SH-SY5Y (cell line): Measurements from ENCODE around the gene P2RX4.

Experiments
- GATA2 ChIP-seq: IDR thresholded peaks from 2 replicates; pipeline ENCODE4 v1.6.1; 2011; ENCODE audit warnings: mild to moderate bottlenecking, low read depth, low read length
- GATA3 ChIP-seq: IDR thresholded peaks from 2 replicates; pipeline ENCODE4 v1.6.1; 2011; ENCODE audit warnings: low read depth, mild to moderate bottlenecking, low read length, moderate library complexity

Gene P2RX4, protein sequence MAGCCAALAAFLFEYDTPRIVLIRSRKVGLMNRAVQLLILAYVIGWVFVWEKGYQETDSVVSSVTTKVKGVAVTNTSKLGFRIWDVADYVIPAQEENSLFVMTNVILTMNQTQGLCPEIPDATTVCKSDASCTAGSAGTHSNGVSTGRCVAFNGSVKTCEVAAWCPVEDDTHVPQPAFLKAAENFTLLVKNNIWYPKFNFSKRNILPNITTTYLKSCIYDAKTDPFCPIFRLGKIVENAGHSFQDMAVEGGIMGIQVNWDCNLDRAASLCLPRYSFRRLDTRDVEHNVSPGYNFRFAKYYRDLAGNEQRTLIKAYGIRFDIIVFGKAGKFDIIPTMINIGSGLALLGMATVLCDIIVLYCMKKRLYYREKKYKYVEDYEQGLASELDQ

DNA sequence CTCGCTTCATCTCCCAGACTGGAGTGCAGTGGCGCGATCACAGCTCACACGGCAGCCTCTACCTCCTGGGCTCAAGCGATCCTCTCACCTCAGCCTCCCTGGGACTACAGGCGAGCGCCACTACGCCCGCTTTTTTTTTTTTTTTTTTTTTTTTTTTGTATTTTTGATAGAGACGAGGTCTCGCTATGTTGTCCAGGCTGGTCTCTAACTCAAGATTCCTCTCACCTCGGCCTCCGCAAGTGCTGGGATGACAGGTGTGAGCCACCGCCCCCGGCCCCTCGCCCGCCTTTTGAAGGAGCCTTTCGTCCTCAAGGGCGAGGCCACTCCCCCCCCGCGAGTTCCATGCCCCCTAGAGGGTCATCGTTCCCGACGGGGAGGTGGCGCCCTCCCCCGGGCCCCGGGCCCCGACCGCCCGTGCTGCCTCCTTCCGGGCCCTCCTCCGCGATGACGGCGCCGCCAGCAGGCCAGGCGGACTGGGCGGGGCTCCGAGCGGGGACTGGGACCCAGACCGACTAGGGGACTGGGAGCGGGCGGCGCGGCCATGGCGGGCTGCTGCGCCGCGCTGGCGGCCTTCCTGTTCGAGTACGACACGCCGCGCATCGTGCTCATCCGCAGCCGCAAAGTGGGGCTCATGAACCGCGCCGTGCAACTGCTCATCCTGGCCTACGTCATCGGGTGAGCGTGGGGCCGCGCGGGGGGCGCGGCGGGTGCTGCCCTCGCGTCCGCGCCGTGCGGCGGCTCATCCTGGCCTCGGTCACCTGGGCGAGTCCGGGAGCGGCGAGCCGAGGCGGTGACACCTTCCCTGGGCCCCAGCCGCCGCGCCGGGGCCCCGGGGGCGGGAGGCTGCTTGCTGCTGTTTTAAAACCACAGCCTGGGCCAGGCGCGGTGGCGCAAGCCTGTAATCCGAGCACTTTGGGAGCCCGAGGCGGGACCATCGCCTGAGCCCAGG, at the start of gene P2RX4:
Gene P2RX4 (plus strand): TSS at position 506 of the 949 bp plus-strand sequence. CDS start 36 bp downstream, at position 542.
- TF ChIP-seq GATA2: no peak
- no peak for TF ChIP-seq GATA3

DNA sequence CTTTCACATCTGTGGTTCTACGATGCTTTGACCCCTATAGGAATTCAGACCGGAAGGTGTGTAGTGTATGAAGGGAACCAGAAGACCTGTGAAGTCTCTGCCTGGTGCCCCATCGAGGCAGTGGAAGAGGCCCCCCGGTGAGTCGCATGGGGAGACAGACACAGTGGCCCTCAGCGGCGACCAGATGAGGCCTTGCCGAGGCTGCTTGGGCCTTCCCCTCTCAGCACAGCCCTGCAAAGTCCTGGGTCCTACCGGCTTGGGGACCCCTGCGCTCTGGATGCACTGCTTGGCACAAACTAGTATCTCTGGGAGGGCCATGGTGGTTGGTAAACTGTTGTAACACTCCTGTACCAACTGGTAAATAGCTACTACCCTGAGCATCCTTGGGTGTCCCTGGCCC, 47.5 kb upstream of the P2RX4 start:
- TF ChIP-seq GATA3: no peak

DNA sequence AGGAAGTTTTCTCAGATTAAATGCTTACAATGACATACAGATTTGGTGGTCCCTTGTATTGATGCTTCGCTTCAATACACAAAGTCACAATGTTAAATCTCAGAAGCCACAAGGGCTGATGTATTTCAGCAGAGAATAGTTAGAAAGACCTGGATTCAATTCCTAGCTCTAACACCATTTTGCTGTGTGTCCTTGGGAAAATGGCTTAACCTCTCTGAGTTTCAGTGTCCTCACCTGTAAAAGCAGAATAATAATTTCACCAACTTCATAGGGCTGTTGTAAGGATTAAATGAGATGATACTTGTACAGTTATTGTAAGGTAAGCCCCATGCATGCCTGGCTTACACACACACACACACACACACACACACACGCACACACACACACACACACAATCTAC, 46.9 kb upstream of the P2RX4 start:
- TF ChIP-seq GATA2: no peak
- no peak for TF ChIP-seq GATA3

DNA sequence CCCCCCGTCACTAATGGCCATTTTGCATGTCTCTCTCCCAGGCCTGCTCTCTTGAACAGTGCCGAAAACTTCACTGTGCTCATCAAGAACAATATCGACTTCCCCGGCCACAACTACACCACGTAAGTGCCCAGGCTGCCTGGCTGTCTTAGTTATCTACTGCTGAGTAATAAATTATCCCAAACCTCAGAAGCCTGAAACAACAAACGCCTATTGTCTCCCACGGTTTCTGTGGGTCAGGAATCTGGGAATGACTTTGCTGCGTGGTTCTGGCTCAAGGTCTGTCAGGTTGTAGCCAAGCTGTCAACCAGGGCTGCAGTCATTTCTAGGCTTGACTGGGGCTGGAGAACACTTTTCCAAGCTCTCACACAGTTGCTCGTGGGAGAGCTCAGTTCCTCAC, 44.6 kb upstream of the P2RX4 start:
- TF ChIP-seq GATA3: no peak
- no peak for TF ChIP-seq GATA2

DNA sequence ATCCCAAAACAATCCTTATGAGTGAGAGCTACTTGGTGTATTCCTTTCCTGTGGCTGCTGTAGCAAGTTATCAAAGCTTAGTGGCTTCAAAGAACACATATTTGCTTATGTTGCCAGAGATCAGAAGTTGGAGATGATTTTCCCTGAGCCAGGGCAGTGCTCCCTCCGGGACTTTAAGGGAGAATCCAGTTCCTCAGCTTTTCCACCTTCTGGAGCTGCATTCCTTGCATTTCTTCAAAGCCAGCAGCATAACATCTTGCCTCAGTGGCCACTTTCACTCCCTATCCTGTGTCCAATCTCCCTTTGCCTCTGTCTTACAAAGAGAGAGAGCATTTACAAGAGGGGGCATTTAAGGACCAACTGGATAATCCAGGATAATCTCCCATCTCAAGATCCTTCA, 43.6 kb upstream of the P2RX4 start:
- TF ChIP-seq GATA3 (no peak), GATA2 (no peak)

DNA sequence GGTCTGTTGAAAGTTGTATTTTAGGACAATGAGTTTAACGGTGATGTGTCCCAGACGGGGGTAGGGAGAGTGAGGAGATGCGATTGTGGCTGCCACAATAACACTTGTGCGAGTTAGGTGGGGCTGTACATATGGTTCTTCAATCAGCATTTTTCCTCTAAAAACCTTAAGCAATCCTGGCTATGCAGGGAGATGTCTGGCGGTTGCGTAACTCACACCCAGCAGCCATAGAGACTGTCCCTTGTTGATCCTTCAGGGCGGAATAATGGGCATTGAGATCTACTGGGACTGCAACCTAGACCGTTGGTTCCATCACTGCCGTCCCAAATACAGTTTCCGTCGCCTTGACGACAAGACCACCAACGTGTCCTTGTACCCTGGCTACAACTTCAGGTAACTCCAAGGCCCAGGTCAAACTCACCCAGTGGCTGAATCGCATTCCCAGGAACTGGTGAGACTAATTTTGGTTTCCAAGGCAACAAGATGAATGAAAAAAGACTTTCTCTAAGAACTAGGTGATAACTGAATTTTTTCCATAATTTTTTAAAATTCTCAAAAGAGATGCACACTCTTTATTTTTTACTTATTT, 42.6 kb upstream of the P2RX4 start:
- TF ChIP-seq GATA2 (no peak), GATA3 (no peak)

DNA sequence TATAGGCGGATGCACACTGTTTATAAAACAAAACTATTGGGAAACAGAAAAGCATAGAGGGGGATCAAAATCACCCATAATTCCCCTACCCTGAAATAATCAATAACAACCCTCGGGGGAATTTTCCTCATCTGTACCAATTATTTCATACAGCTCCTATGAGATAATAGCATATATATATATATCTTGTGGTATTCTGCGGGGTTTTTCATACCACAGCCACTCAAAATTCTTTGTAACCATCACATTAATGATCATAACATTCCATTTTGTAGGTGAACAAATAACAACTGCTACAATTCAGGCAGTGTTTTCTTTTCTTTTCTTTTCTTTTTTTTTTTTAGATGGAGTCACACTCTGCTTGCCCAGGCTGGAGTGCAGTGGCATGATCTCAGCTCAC, 42.0 kb upstream of the P2RX4 start:
- TF ChIP-seq GATA3 (no peak), GATA2 (no peak)

DNA sequence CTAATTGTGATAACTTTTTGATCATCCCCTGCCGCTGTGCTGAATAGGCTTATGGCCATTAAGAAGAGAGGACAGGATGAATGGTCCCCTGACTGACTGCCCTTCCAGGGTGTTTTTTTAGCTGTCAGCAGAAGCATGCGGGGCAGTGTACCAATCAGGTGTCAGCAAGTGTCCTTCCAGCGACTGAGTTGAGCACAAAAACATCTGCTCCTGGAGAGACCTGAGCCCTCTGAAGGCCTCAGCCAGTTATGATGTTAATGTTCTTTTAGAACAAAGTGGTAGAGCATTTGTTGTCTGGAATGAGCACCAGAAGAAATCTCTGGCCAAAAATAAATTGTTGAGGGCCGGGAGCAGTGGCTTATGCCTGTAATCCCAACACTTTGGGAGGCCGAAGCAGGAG, 39.8 kb upstream of the P2RX4 start:
- no peak for TF ChIP-seq GATA3
- TF ChIP-seq GATA2: no peak

DNA sequence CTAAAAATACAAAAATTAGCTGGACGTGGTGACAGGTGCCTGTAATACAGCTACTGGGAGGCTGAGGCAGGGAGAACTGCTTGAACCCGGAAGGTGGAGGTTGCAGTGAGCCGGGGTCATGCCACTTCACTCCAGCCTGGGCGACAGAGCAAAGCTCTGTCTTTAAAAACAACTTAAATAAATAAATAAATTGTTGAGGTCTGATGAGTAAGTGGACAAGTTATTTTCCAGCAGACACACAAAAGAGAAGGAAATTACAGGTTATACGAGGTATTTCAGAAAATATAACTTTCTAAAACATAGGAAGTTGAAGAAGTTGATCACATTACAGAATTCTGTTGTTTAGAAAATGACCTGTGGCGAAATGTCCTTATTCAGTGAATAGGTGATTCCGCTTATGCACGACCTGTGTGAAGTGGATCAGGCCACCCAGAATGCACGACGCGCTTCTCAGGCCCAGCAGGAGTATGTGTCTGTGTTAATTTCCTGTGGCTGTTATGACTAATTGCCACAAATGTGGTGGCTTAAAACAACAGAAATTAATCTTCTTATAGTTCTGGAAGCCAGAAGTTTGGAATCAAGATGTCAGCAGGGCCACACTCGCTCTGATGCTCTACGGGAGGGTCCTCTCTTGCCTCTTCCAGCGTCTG, 39.2 kb upstream of the P2RX4 start:
- TF ChIP-seq GATA3 (no peak), GATA2 (no peak)

DNA sequence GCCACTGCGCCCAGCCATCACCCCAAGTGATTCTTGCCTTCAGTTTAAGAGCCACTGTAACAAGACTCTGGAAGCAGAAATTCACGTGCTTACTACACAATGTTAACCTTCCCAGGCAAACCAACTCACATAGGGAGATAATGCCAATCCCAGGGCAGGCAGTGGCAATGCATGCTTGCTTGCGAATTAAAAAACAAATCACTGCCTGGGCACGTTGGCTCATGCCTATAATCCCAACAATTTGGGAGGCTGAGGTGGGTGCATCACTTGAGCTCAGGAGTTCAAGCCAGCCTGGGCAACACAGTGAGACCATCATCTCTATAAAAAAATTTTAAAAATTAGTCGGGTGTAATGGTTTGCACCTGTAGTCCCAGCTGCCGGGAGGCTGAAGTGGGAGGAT, 37.8 kb upstream of the P2RX4 start:
- TF ChIP-seq GATA3 (no peak), GATA2 (no peak)

DNA sequence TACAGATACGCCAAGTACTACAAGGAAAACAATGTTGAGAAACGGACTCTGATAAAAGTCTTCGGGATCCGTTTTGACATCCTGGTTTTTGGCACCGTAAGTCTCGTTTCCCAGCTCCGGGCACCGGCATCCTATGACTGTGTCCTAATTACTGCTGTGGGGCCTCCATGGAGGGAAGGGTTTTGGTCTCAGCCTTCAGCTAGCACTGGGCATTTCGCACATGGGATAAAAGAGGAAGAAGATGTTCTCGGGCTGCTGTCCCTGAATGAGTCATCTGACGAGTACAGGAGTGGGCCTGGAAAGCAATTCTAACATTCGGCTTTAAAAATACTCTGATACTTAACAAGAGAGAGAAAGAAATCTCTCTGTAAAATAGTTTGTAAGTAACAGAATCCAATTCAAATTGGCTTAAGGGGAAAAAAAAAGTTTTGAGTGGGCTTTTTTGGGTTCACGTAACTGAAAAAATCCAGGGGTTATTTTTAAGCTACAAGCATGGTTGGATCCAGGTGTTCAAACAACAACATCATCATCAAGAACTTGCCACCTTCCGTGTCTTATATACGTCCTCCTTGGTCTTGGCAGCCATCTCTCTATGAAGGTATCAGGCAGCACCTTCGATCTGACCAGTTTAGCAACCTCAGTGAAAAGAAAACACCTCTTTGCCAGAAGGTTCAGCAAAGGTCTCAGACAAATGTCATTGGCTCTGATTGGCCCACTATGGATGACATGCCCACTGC, 34.4 kb upstream of the P2RX4 start:
- TF ChIP-seq GATA3 (no peak), GATA2 (no peak)

DNA sequence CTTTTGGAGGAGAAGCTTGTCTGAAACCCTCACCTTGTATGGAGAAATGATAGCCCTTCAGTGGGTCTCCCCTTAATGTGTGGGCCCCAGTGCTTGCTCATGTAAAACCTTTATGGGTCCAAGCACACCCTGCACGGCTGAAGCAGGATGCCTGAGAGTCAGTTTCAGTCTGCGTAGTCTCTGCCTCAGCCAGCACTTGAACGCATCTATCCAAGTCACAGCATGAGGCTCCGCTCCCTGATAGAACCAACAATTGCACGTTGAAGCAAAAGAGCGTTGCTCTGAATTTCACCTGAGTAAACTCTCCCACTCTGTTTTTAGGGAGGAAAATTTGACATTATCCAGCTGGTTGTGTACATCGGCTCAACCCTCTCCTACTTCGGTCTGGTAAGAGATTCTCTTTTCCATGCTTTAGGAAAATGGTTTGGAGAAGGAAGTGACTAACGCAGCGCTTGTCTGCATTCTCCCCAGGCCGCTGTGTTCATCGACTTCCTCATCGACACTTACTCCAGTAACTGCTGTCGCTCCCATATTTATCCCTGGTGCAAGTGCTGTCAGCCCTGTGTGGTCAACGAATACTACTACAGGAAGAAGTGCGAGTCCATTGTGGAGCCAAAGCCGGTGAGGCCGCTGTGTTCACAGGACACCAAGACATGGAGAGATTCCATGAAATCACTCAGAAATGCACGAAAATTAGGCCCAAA, 33.0 kb upstream of the P2RX4 start:
- TF ChIP-seq GATA2 (no peak), GATA3 (no peak)

DNA sequence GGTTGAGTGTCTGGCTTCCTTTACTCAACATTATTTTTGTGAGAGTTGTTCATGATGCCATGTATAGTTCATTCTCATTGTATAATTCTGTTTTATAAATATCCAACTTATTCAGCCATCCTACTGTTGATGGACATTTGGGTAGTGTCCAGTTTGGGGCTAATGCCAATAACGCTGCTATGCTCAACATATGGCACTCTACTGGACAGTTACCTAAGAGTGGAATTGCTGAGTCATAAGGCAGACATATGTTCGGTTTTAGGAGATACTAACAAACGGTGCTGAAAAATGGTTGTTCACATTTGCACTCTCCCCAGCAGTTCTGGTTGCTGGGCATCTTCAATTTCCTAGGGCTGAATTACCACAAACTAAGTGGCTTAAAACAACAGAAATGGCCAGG, 28.7 kb upstream of the P2RX4 start:
- no peak for TF ChIP-seq GATA3
- no peak for TF ChIP-seq GATA2
